Stromal cell of bone marrow (primary cell): ENCODE data around the gene BSN.

ENCODE experiments used
- DNase-seq: peaks from one replicate; pipeline ENCODE4 v3.0.0-alpha.2; 2012; ENCODE audit warnings: low read depth

The BSN gene

GRCh38 chr3:49601358-49602048, 47.2 kb downstream of the BSN start:
- DNase-seq = no peak

- no peak for DNase-seq
Observed at GRCh38 chr3:49602049-49602554, 47.8 kb downstream of the BSN start.

DNA sequence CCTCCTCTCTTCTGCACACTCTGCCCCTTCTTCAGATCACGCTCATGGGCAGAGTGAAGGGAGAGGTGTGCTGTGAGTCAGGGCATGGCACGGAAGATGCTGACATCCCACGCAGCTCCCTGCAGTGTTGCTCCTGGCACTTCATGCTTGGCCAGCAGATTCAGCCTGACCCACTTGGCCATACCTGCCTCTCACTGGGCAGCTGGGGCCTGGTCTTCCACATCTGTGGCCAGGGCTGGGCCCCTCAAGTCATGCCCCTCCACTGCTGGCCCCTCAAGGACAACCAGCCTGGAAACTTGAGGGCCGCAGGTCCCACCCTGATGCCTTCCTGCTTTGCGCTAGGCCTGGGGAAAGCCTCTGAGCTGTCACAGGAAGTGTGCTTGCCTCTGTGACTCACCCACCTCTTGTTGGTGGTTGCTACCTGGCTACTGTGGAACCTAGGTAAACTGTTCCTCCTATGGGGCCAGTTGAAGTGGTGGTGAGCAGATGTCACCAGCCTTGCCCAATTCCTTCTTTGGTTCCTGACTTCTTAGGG, 48.7 kb downstream of the BSN start:
- DNase-seq = no peak

- no peak for DNase-seq
Observed at GRCh38 chr3:49606427-49606826, 52.1 kb downstream of the BSN start.

DNA sequence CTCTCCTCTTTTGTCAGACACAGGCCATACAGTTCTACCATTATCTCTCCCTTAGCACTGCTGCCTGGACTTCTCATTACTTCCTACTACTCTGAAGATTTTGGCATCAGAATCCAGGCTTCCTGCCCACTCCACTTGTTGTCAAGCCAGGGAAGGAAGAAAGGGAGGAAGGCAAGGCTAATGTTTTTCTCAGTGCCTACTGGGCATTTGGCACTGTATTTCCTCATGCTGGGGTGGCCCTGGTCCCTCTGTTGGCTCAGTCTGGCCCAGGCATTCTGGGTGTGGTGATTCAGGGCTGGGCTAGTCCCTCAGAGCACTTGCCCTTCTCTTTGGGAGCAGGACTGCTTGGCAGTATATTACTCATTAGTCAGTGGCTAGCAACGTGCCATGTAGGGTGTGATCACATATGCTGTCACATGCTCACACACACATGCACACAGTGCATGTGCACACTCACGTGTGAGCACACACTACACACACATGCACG, 52.9 kb downstream of the BSN start:
- peak; percentile 18 for DNase-seq

DNA sequence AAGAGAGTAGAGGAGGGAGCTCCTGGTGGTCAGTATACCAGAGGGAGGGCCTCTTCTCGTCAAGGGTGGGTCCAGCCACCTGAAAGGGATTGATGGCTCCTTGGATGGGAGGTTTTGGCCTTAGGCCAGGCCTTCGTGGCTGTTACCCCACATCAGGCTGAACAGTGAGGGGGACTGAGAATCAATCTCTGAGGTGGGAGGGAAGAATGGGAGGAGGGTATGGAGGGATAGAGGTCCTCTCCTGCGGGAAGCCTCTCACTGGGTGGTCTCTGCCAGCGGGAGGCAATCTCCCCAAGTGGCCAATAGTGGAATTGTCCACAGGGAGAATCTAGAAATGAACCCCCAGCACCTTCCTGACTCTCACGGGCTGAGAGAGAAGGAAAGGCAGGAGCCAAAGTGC, 53.5 kb downstream of the BSN start:
- no peak for DNase-seq

- DNase-seq = no peak
Observed at GRCh38 chr3:49609314-49609713, 55.0 kb downstream of the BSN start.

- DNase-seq = no peak
Observed at GRCh38 chr3:49609815-49610214, 55.5 kb downstream of the BSN start.

DNA sequence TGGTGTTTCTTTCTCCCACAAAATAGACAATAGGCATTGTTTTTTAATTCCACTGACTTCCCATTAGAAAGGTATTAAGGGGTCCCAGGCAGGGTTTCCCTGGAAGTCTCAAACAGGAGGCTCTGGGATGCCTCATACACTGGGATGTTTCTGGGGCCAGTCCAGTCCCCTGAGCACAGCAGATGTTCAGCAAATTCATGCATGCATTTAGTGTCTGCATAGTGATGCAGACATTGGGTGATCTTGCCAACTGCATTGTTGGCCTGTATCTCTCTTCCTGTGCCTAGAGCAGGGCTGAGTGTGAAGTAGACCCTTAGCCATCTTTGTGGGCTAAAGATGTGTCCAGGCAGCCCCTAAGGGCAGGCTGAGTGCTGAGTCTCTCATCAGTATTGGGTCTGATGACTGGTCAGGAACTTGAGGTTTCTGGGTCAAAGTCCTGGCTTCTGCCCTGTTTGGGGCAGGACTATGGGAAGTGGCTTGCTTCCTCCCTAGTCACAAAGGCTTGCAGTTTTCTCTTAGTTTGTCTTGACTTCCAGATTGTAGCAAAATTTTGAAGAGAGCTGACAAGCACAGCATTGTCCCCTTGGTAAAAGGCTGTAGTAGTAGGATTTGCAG, 56.5 kb downstream of the BSN start:
- DNase-seq = no peak

GRCh38 chr3:49611291-49611690, 57.0 kb downstream of the BSN start:
- DNase-seq = no peak

DNA sequence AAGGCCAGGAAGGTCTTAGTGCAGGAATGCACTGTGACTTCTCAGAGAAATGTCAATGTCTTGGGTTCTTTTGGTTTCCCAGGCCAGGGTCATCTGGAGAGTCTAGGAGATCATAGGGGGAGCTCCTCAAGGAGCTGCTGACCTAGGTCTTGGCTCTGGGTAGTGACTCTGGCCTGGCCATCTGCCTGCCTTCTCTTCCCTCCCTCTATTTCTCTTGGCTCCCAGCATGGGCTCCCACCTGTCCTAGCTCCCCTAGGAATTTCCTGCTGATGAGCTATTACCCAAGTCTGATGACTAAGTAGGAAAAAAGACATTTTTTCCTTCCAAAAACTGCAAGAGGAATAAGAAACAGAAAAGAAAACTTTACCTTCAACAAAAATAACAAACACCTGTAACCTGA, 57.4 kb downstream of the BSN start:
- no peak for DNase-seq

GRCh38 chr3:49614936-49615335, 60.7 kb downstream of the BSN start:
- no peak for DNase-seq

DNA sequence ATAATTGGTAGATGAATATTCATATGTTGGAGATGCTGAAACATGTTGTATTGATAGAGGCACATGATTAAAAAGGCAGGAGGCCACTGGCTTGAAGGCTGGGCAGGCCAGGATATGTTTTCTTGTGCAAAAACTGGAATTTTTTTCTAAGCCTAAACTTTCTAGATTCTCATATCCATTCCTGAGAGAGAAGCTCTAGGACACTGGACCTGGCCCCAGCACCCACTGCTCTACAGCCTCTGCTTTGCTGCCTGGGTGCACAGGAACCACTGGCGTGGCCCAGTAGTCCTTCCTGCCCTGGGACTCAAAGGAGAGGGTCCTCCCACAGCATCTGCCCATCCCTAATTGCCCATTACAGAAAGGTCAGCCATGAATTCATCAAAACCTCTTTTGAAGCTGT, 61.8 kb downstream of the BSN start:
- DNase-seq = no peak

DNA sequence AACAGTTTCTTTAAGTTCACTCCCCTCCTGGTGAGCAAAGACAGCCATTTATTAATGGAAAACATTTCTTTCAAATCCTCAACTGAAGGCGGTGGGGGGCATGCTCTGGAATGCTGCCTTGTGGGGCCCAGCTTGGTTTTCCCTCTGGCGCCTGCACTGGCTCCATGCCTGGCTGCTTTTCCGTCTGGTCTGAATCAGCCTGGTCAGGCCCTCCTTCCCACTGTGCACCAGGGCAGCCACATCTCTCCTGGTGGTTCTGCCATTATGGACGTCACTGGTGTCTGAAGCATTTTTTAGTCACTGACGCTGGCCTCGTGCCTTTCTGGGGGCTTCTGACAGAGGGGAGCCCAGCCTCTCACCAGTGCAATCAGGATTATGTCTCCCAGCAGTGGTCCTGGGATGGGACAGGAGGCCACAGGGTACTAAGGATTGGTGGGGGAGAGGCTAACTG, 62.2 kb downstream of the BSN start:
- peak; percentile 43 for DNase-seq

- DNase-seq = no peak
Observed at GRCh38 chr3:49617390-49618013, 63.2 kb downstream of the BSN start.

- no peak for DNase-seq
Observed at GRCh38 chr3:49618412-49618811, 64.1 kb downstream of the BSN start.

DNA sequence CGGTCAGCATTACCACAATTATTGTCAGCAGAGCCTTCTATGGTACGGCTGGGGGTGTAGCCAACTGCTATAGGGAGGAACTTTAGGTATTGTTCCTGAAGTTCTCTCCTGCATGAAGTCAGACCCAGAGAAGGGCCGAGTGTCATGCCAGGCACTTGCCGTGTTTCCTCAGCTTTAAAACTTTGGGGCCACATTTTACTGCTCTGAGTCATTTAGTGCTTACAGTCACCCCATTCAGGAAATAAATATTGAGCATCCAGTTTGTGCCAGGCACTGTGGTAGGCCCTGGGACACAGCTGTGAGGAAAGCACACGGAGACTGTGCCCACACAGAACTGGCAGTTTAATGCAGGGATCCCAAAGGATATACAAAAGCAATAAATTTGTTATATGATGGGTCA, 65.4 kb downstream of the BSN start:
- no peak for DNase-seq

- no peak for DNase-seq
Observed at GRCh38 chr3:49620728-49621127, 66.5 kb downstream of the BSN start.

GRCh38 chr3:49623071-49623470, 68.8 kb downstream of the BSN start:
- no peak for DNase-seq

DNA sequence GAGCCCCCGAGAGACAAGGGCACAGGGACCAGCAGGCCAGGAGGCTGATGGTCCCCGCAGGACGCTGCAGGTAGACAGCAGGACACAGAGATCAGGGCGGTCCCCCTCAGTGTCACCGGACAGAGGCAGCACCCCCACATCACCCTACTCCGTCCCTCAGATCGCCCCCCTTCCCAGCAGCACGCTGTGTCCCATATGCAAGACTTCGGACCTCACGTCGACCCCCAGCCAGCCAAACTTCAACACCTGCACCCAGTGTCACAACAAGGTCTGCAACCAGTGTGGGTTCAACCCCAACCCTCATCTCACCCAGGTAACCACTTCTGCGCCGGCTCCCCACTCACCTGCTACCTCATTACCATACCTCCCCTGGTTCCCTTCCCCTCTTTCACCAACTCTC, 70.8 kb downstream of the BSN start:
- DNase-seq = no peak

GRCh38 chr3:49626101-49626581, 71.9 kb downstream of the BSN start:
- DNase-seq = no peak

DNA sequence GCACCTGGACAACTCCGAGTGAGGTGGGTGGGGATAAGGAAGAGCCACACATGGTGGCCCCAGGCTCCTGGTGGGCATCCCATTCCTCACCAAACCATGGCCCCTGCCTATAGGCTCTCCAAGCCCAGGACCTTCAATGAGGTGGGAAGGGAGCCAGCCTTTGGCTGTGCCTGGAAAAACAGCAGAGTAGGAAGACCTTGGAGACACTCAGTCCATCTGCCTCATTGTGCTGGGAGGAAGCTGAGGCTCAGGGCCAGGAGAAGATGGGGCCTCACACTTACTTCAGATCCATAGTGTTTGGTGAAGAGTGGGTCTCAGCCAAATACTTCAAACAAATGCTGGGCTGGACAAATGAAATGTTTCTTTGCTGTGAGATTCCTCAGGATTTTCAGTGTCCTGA, 72.5 kb downstream of the BSN start:
- DNase-seq = no peak

DNA sequence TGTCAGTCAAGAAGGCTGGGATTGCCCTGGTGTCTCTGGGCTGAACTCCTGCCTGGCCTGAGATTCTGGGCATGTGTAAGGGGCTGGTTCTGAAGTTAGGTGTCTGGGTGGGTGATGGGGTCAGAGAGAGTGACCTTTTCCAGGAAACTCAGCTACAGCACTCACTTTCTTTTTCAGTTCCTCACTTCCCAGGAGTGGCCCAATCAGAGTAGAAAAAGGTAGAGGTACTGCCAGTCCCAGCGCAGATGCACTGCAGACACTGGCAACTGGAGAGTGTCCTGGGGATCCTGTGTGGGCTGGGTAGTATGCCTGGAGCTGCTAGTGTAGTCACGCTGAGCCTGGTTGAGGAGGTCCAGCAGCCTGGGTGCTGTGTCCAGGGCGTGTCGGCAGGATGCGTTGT, 73.4 kb downstream of the BSN start:
- no peak for DNase-seq
